ENCODE data around the gene PDE4D. TPM values are rescaled to one million over a fixed set of nuclear protein-coding genes. Genes with fewer than 3 reads are reported as not detected.

Gene PDE4D
- total RNA-seq, 6 experiments from 2014 or later, result 1.6 to 10.3 (median 5.6) TPM

GRCh38 chr5:59449905-59450644 lies 443.5 kb downstream of the PDE4D start:
- 81% methylated on average over 3 of the region's 3 CpGs for WGBS (ENCODE audit: insufficient coverage, low coverage, low lambda C conversion rate, missing lambda C conversion rate)
- TF ChIP-seq POLR2A (IDR thresholded peaks at IDR 0.05) (no peak), CTCF (IDR thresholded peaks at IDR 0.05) (peak; percentile 24 to 42 (median 29))
- intact Hi-C loops (cut with DNase I), result no loop called here
- H3K27me3 ChIP-seq, result no peaks in the 10 kb centered on the region
- H3K9me3 ChIP-seq, result no peaks in the 10 kb centered on the region
- H3K4me1 ChIP-seq, result peaks cover 0 to 4% (median 0%) of the 10 kb centered on the region in 4 donors
- no peak overlapping the region for H3K27ac ChIP-seq
- H3K4me3 ChIP-seq, result no peak overlapping the region
- no peaks in the 10 kb centered on the region for H3K36me3 ChIP-seq
- ATAC-seq (peak; percentile 27 to 66 (median 48)), DNase-seq (no peak)

- intact Hi-C loops (cut with DNase I), result no loop called here
- Histone ChIP-seq H3K4me1 (no peaks in the 10 kb centered on the region), H3K27ac (no peak overlapping the region), H3K36me3 (no peaks in the 10 kb centered on the region), H3K9me3 (no peaks in the 10 kb centered on the region), H3K27me3 (no peaks in the 10 kb centered on the region), H3K4me3 (no peak overlapping the region)
- TF ChIP-seq CTCF (IDR thresholded peaks at IDR 0.05) (no peak), POLR2A (IDR thresholded peaks at IDR 0.05) (no peak)
- peak in 1 of 4 donors; percentile 48 for ATAC-seq
- DNase-seq, result no peak
- 24% methylated on average over 2 of the region's 2 CpGs for WGBS (ENCODE audit: insufficient coverage, low coverage, low lambda C conversion rate, missing lambda C conversion rate)
These were observed 447.2 kb downstream of the PDE4D start for GRCh38 chr5:59446356-59446755.

- DNase-seq (no peak), ATAC-seq (no peak)
- Histone ChIP-seq H3K36me3 (no peaks in the 10 kb centered on the region), H3K27ac (no peak overlapping the region), H3K9me3 (no peaks in the 10 kb centered on the region), H3K4me3 (no peak overlapping the region), H3K27me3 (no peaks in the 10 kb centered on the region), H3K4me1 (no peaks in the 10 kb centered on the region)
- whole genome bisulfite sequencing (ENCODE audit: insufficient coverage, low coverage, low lambda C conversion rate, missing lambda C conversion rate), result 100% methylated on average over 1 of the region's 1 CpG
- TF ChIP-seq POLR2A (IDR thresholded peaks at IDR 0.05), result no peak
- TF ChIP-seq CTCF (IDR thresholded peaks at IDR 0.05), result no peak
- intact Hi-C loops (cut with DNase I), result no loop called here
These were observed 447.8 kb downstream of the PDE4D start for GRCh38 chr5:59445741-59446140.

- H3K4me1 ChIP-seq, result no peaks in the 10 kb centered on the region
- H3K4me3 ChIP-seq, result no peak overlapping the region
- intact Hi-C loops (cut with DNase I), result no loop called here
- no peak for TF ChIP-seq POLR2A (IDR thresholded peaks at IDR 0.05)
- TF ChIP-seq CTCF (IDR thresholded peaks at IDR 0.05), result no peak
- no peaks in the 10 kb centered on the region for H3K36me3 ChIP-seq
- H3K27me3 ChIP-seq, result no peaks in the 10 kb centered on the region
- no peak for DNase-seq
- H3K9me3 ChIP-seq, result no peaks in the 10 kb centered on the region
- WGBS (ENCODE audit: insufficient coverage, low coverage, low lambda C conversion rate, missing lambda C conversion rate), result 91% methylated on average over 1 of the region's 3 CpGs
- ATAC-seq, result no peak
- H3K27ac ChIP-seq, result no peak overlapping the region
These were observed 454.2 kb downstream of the PDE4D start for GRCh38 chr5:59439303-59439702.

Measured in right lobe of liver (tissue), 6 donors.